ENCODE measurements around the gene EIF3L. TPM values are rescaled to one million over a fixed set of nuclear protein-coding genes. Genes with fewer than 3 reads are reported as not detected.

EIF3L gene
- total and polyA plus RNA-seq, 9 of the 15 experiments (the other 6 are each of a cell fraction or from before 2014, with no cell fraction given), result 257 to 699 (median 368) TPM

DNA sequence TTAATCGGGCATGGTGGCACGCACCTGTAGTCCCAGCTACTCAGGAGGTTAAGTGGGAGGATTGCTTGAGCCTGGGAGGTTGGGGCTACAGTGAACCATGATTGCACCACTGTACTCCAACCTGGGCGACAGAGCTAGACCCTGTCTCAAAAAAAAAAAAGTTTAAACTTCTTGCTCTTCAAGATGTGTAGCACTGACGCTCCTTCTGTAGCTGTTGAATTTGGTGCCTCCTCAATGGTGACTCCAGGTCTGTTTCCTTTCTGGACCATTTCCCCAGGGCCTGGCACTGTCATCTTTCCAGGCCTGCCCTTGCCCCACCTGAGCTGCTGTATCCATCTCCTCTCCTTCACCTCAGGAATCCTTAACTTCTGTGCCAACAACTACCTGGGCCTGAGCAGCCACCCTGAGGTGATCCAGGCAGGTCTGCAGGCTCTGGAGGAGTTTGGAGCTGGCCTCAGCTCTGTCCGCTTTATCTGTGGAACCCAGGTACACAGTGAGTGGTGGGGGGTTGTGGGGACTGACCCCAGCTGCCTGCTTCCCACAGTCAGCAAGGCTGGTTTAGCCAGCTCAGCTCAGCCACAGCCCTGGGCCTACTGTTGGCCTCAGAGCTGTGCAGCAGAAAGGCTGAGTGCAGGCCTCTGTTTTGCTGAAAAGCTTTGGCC is 39.4 kb upstream of the EIF3L start:
- TF ChIP-seq ZNF511 (CRISPR knock-in tag; IDR thresholded peaks at IDR 0.05) (no peak), ZBTB7A (IDR thresholded peaks at IDR 0.05; ENCODE audit: borderline replicate concordance, control insufficient read depth, low read depth, low read length) (peak; percentile 35; the same call in 1 of the 2 replicates), CBFA2T3 (IDR thresholded peaks at IDR 0.05) (peak; percentile 33; the same call in 1 of the 2 replicates)
- in situ Hi-C loops (cut with MboI), result no loop called here
- CTCF ChIA-PET (ENCODE audit: low intra/inter-chr PET ratio), result interaction anchor here (0.6 kb wide), 1 partner anchor 55 kb away, joined by 4 read pairs; no protein-coding TSS in a partner anchor
- Histone ChIP-seq H3K36me3 (ENCODE audit: control insufficient read depth, insufficient read depth, low read length) (peaks cover 37% of the 10 kb centered on the region; the same call in 2 of the 3 replicates), H3K4me3 (no peak overlapping the region), H3K9ac (ENCODE audit: insufficient read depth in 1 of 2, low read depth in 2 of 2, low read length in 2 of 2) (peak overlapping the region; percentile 31 to 90; a peak in 3 of 4 replicates), H3K9me1 (ENCODE audit: control insufficient read depth, insufficient read depth, low read length) (no peaks in the 10 kb centered on the region), H3K27ac (ENCODE audit: extremely low read depth, low read depth, low read length) (no peak overlapping the region), H3K9me3 (replicated peaks; ENCODE audit: control insufficient read depth, insufficient read depth, low read depth, low read length) (no peaks in the 10 kb centered on the region), H3K27me3 (ENCODE audit: control insufficient read depth in 2 of 2, insufficient read depth in 2 of 2, low read length in 2 of 2) (no peaks in the 10 kb centered on the region), H3K79me2 (ENCODE audit: control insufficient read depth, insufficient read depth, low read length) (peaks cover 33% of the 10 kb centered on the region), H3K4me1 (replicated peaks in 1 of 2; ENCODE audit: control insufficient read depth in 2 of 2, insufficient read depth in 2 of 2, low read length in 2 of 2) (peaks cover 21 to 31% of the 10 kb centered on the region in 2 experiments; a peak in 4 of 5 replicates), H3K4me2 (ENCODE audit: insufficient read depth, low read length) (peak overlapping the region; percentile 29; the same call in 1 of the 2 replicates), H2AFZ (ENCODE audit: low read depth, low read length) (no peak overlapping the region), H4K20me1 (replicated peaks; ENCODE audit: control insufficient read depth, insufficient read depth, low read length) (no peaks in the 10 kb centered on the region)
- DNase-seq (ENCODE audit: extremely low read depth in 1 of 4, low spot score in 3 of 4), result peak in 1 of 4 experiments; percentile 49
- WGBS (ENCODE audit: insufficient coverage, low coverage, missing lambda C conversion rate), result 62% methylated on average over 5 of the region's 5 CpGs
- BruUV-seq (replicated peaks), result no TSS peak
- intact Hi-C loops (cut with micrococcal nuclease), result no loop called here
- FAIRE-seq, result no peak
- no peak for ATAC-seq
- POLR2A ChIA-PET, result interaction anchor here (0.6 to 4.5 kb wide), 3 partner anchors 8 to 200 kb away, joined by 3 to 34 read pairs (median 7); no protein-coding TSS in a partner anchor

DNA sequence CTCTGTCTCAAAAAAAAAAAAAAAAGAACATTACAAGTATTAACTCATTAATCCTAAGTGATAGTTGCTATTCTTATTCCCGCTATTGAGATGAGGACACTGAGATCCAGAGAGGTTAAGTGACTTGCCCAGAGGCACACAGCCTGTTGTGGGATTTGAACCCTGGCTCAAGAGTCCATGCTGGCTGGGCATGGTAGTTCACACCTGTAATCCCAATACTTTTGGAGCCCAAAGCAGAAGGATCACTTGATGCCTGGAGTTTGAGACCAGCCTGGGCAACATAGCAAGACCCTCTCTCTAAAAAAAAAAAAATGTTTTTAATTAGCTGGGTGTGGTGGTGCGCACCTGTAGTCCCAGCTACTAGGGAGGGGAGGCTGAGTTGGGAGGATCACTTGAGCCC is 37.4 kb upstream of the EIF3L start:
- in situ Hi-C loops (cut with MboI) (no loop called here), intact Hi-C loops (cut with micrococcal nuclease) (no loop called here)
- no peak for ATAC-seq
- Histone ChIP-seq H3K27me3 (ENCODE audit: control insufficient read depth in 2 of 2, insufficient read depth in 2 of 2, low read length in 2 of 2) (no peaks in the 10 kb centered on the region), H3K79me2 (ENCODE audit: control insufficient read depth, insufficient read depth, low read length) (peaks cover 33% of the 10 kb centered on the region), H3K27ac (ENCODE audit: extremely low read depth, low read depth, low read length) (no peak overlapping the region), H3K9ac (ENCODE audit: insufficient read depth in 1 of 2, low read depth in 2 of 2, low read length in 2 of 2) (no peak overlapping the region), H4K20me1 (replicated peaks; ENCODE audit: control insufficient read depth, insufficient read depth, low read length) (no peaks in the 10 kb centered on the region), H3K9me1 (ENCODE audit: control insufficient read depth, insufficient read depth, low read length) (no peaks in the 10 kb centered on the region), H3K4me1 (replicated peaks in 1 of 2; ENCODE audit: control insufficient read depth in 2 of 2, insufficient read depth in 2 of 2, low read length in 2 of 2) (peaks cover 8 to 19% of the 10 kb centered on the region in 2 experiments; a peak in 4 of 5 replicates), H3K9me3 (replicated peaks; ENCODE audit: control insufficient read depth, insufficient read depth, low read depth, low read length) (no peaks in the 10 kb centered on the region), H3K4me3 (no peak overlapping the region), H2AFZ (ENCODE audit: low read depth, low read length) (no peak overlapping the region), H3K4me2 (ENCODE audit: insufficient read depth, low read length) (no peak overlapping the region), H3K36me3 (ENCODE audit: control insufficient read depth, insufficient read depth, low read length) (peaks cover 57% of the 10 kb centered on the region; the same call in 2 of the 3 replicates)
- 94% methylated on average over 2 of the region's 2 CpGs for whole genome bisulfite sequencing (ENCODE audit: insufficient coverage, low coverage, missing lambda C conversion rate)
- FAIRE-seq, result no peak
- ChIA-PET POLR2A (no interaction called here), CTCF (ENCODE audit: low intra/inter-chr PET ratio) (no interaction called here)
- BruUV-seq (replicated peaks), result no TSS peak
- DNase-seq (ENCODE audit: extremely low read depth in 1 of 4, low spot score in 3 of 4), result no peak
- peak; percentile 51 for TF ChIP-seq BCOR (IDR thresholded peaks at IDR 0.05)
- TF ChIP-seq ZBTB8A (IDR thresholded peaks at IDR 0.05; ENCODE audit: partially characterized antibody), result no peak
- no peak for TF ChIP-seq NFE2L1 (tag; IDR thresholded peaks at IDR 0.05; ENCODE audit: borderline replicate concordance, low read depth)
- no peak for TF ChIP-seq ZNF12 (CRISPR knock-in tag; IDR thresholded peaks at IDR 0.05)
- TF ChIP-seq YBX1 (IDR thresholded peaks at IDR 0.05), result no peak
- TF ChIP-seq ZNF717 (CRISPR knock-in tag; IDR thresholded peaks at IDR 0.05), result no peak
- TF ChIP-seq, protein P1, sequence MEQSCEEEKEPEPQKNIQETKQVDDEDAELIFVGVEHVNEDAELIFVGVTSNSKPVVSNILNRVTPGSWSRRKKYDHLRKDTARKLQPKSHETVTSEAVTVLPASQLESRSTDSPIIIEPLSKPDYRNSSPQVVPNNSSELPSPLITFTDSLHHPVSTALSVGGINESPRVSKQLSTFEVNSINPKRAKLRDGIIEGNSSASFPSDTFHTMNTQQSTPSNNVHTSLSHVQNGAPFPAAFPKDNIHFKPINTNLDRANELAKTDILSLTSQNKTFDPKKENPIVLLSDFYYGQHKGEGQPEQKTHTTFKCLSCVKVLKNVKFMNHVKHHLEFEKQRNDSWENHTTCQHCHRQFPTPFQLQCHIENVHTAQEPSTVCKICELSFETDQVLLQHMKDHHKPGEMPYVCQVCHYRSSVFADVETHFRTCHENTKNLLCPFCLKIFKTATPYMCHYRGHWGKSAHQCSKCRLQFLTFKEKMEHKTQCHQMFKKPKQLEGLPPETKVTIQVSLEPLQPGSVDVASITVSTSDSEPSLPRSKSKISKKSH (CRISPR knock-in tag; IDR thresholded peaks at IDR 0.05), result no peak
- no peak for TF ChIP-seq ZFP30 (CRISPR knock-in tag; IDR thresholded peaks at IDR 0.05; ENCODE audit: borderline replicate concordance)
- TF ChIP-seq E2F3 (CRISPR knock-in tag; IDR thresholded peaks at IDR 0.05), result no peak
- no peak for TF ChIP-seq ZBTB43 (CRISPR knock-in tag; IDR thresholded peaks at IDR 0.05)

Measured in K562 (cell line).